Fibroblast of lung (primary cell): ENCODE data around the gene NUP93. TPM values are rescaled to one million over a fixed set of nuclear protein-coding genes. Genes with fewer than 3 reads are reported as not detected.

ENCODE experiments used
- DNase-seq, 2 donors: peaks; one replicate each; pipeline versions ENCODE4 v3.0.0 to v3.0.0-alpha.2; 2010; ENCODE audit warnings: low read depth in 2 of 2
- H2AFZ ChIP-seq: 2 replicates; pipeline ENCODE4 v1.5.1; 2012; ENCODE audit warnings: low read length, control low read depth, inconsistent platforms
- H3K27ac ChIP-seq: 2 replicates; pipeline ENCODE4 v1.5.1; 2011; ENCODE audit warnings: low read length, control low read depth; ENCODE audit not compliant: insufficient read depth
- H3K27me3 ChIP-seq: 2 replicates; pipeline ENCODE4 v1.5.1; 2011; ENCODE audit warnings: mild to moderate bottlenecking, low read length; ENCODE audit not compliant: control insufficient read depth, insufficient read depth
- H3K36me3 ChIP-seq: 2 replicates; pipeline ENCODE4 v1.5.1; 2011; ENCODE audit warnings: low read length; ENCODE audit not compliant: control insufficient read depth, insufficient read depth
- H3K4me1 ChIP-seq: 2 replicates; pipeline ENCODE4 v1.5.1; 2011; ENCODE audit warnings: low read length; ENCODE audit not compliant: control insufficient read depth, insufficient read depth; ENCODE audit errors: extremely low read depth
- H3K4me2 ChIP-seq: 2 replicates; pipeline ENCODE4 v1.5.1; 2011; ENCODE audit warnings: low read length, control low read depth; ENCODE audit not compliant: insufficient read depth; ENCODE audit errors: extremely low read depth
- H3K4me3 ChIP-seq, 4 experiments: fragments of 200-600 bp in 1 of 4; sonication (generic) in 1 of 4; replicated peaks in 1 of 4; 2 replicates each; pipeline ENCODE4 v1.5.1; 2011 to 2016; ENCODE audit warnings: low read length in 4 of 4, low read depth in 3 of 4, mild to moderate bottlenecking in 3 of 4, control low read depth in 2 of 4, inconsistent platforms in 1 of 4, mixed read lengths in 1 of 4; ENCODE audit not compliant: insufficient read depth in 1 of 4; ENCODE audit errors: control extremely low read depth in 1 of 4
- H3K79me2 ChIP-seq: 2 replicates; pipeline ENCODE4 v1.5.1; 2012; ENCODE audit warnings: mild to moderate bottlenecking, low read length, inconsistent platforms; ENCODE audit not compliant: control insufficient read depth, insufficient read depth
- H3K9ac ChIP-seq: 2 replicates; pipeline ENCODE4 v1.5.1; 2011; ENCODE audit warnings: mild to moderate bottlenecking, low read length, control low read depth; ENCODE audit not compliant: insufficient read depth
- H3K9me3 ChIP-seq: 2 replicates; pipeline ENCODE4 v1.5.1; 2012; ENCODE audit warnings: low read depth, low read length; ENCODE audit not compliant: control insufficient read depth, insufficient read depth
- H4K20me1 ChIP-seq: 2 replicates; pipeline ENCODE4 v1.5.1; 2011; ENCODE audit warnings: low read length; ENCODE audit not compliant: control insufficient read depth, insufficient read depth; ENCODE audit errors: extremely low read depth
- CTCF ChIP-seq, 2 donors: IDR thresholded peaks in 1 of 2; conservative IDR thresholded peaks in 1 of 2; 1 replicate in 1 of 2; 2 replicates in 1 of 2; pipeline ENCODE4 v1.5.1; 2011 to 2012; ENCODE audit warnings: low read length in 2 of 2, control low read depth in 1 of 2, inconsistent platforms in 1 of 2, low read depth in 1 of 2, mild to moderate bottlenecking in 1 of 2
- EZH2 ChIP-seq: IDR thresholded peaks from 2 replicates; pipeline ENCODE4 v1.5.1; 2012; ENCODE audit warnings: low read length, control low read depth, mild to moderate bottlenecking; ENCODE audit errors: missing control alignments
- polyA plus RNA-seq, 2 donors: library from polyadenylated mRNA; depleted of rRNA in 1 of 2; stranded (reverse) in 1 of 2; unstranded in 1 of 2; fragments of >200 nt; gene quantifications; 2 replicates each; pipeline ENCODE4 v1.2.1, GENCODE V29; 2011 to 2012; ENCODE audit warnings: missing spikeins in 1 of 2
- total RNA-seq: library from RNA; depleted of rRNA; stranded (reverse); fragments of >200 nt; gene quantifications from 2 replicates; pipeline ENCODE4 v1.2.1, GENCODE V29; 2014

The NUP93 gene
- total and polyA plus RNA-seq, 2 donors (not counting 1 experiment from before 2014, with no cell fraction given) = 37.6 to 42.9 TPM

GRCh38 chr16:56844056-56844455 is 114.1 kb downstream of the NUP93 start:
- H2AFZ ChIP-seq = no peak overlapping the region
- H3K9ac ChIP-seq = no peak overlapping the region
- no peak for DNase-seq
- H3K9me3 ChIP-seq = no peaks in the 10 kb centered on the region
- H3K27me3 ChIP-seq = no peaks in the 10 kb centered on the region
- H3K27ac ChIP-seq = no peak overlapping the region
- H4K20me1 ChIP-seq = no peaks in the 10 kb centered on the region
- no peak overlapping the region for H3K4me3 ChIP-seq
- TF ChIP-seq CTCF (conservative IDR thresholded peaks at IDR 0.05 in 1 of 2, IDR thresholded peaks at IDR 0.05 in 1 of 2; ENCODE audit: low read depth in 1 of 2, low read length in 2 of 2) (no peak), EZH2 (no peak)
- H3K4me2 ChIP-seq = no peak overlapping the region
- no peaks in the 10 kb centered on the region for H3K79me2 ChIP-seq
- H3K36me3 ChIP-seq = peaks cover 6% of the 10 kb centered on the region
- H3K4me1 ChIP-seq = peaks cover 17% of the 10 kb centered on the region

GRCh38 chr16:56847173-56847910 is 117.4 kb downstream of the NUP93 start:
- Histone ChIP-seq H3K4me1 (peaks cover 23% of the 10 kb centered on the region), H3K4me3 (no peak overlapping the region), H3K36me3 (peaks cover 6% of the 10 kb centered on the region), H3K79me2 (no peaks in the 10 kb centered on the region), H3K9me3 (no peaks in the 10 kb centered on the region), H4K20me1 (no peaks in the 10 kb centered on the region), H3K27me3 (no peaks in the 10 kb centered on the region), H2AFZ (no peak overlapping the region), H3K27ac (no peak overlapping the region), H3K4me2 (peak overlapping the region; percentile 7), H3K9ac (no peak overlapping the region)
- peak in 1 of 2 donors; percentile 27 for DNase-seq
- TF ChIP-seq EZH2 = no peak
- no peak for TF ChIP-seq CTCF (conservative IDR thresholded peaks at IDR 0.05 in 1 of 2, IDR thresholded peaks at IDR 0.05 in 1 of 2; ENCODE audit: low read depth in 1 of 2, low read length in 2 of 2)

- no peaks in the 10 kb centered on the region for H3K9me3 ChIP-seq
- peak overlapping the region; percentile 4 for H3K4me2 ChIP-seq
- H3K36me3 ChIP-seq = peaks cover 4% of the 10 kb centered on the region
- no peak overlapping the region for H2AFZ ChIP-seq
- H3K79me2 ChIP-seq = no peaks in the 10 kb centered on the region
- no peaks in the 10 kb centered on the region for H4K20me1 ChIP-seq
- H3K27ac ChIP-seq = peak overlapping the region; percentile 15
- peak; percentile 73 to 88 for DNase-seq
- no peak overlapping the region for H3K4me3 ChIP-seq
- TF ChIP-seq CTCF (conservative IDR thresholded peaks at IDR 0.05 in 1 of 2, IDR thresholded peaks at IDR 0.05 in 1 of 2; ENCODE audit: low read depth in 1 of 2, low read length in 2 of 2) (no peak), EZH2 (no peak)
- H3K4me1 ChIP-seq = peaks cover 23% of the 10 kb centered on the region
- H3K27me3 ChIP-seq = no peaks in the 10 kb centered on the region
- no peak overlapping the region for H3K9ac ChIP-seq
Measured at GRCh38 chr16:56848029-56848936, 118.4 kb downstream of the NUP93 start.
